Upper lobe of right lung (tissue), 1 donor: ENCODE measurements around the gene NFIC. TPM values are rescaled to one million over a fixed set of nuclear protein-coding genes. Genes with fewer than 3 reads are reported as not detected.

Experiments used
- ATAC-seq: fragments of 200-7000 bp; cut with Tn5 transposase; one replicate; pipeline ENCODE4 v1.9.1; 2020; ENCODE audit warnings: mild to moderate bottlenecking, moderate library complexity
- DNase-seq: peaks from one replicate; pipeline ENCODE4 v3.0.0-alpha.2; 2020
- H3K27ac ChIP-seq: fragments of 200-600 bp; one replicate; pipeline ENCODE4 v1.8.0; 2022
- H3K27me3 ChIP-seq: fragments of 200-600 bp; one replicate; pipeline ENCODE4 v1.8.0; 2022; ENCODE audit warnings: mild to moderate bottlenecking
- H3K36me3 ChIP-seq: fragments of 200-600 bp; one replicate; pipeline ENCODE4 v1.8.0; 2022
- H3K4me1 ChIP-seq: fragments of 200-600 bp; one replicate; pipeline ENCODE4 v1.8.0; 2022
- H3K4me3 ChIP-seq: fragments of 200-600 bp; one replicate; pipeline ENCODE4 v1.8.0; 2022; ENCODE audit warnings: mild to moderate bottlenecking
- H3K9me3 ChIP-seq: fragments of 200-600 bp; one replicate; pipeline ENCODE4 v1.8.0; 2022
- intact Hi-C: fragments of 100-400 bp; cut with DNase I; formaldehyde crosslinking; loops from one replicate; pipeline ENCODE4 v1.11.0; 2022
- total RNA-seq: library from RNA; stranded (reverse); fragmentation: NEBNext Ultra II Directional; extraction: Animal tissue kit (Norgen Biotek cat#: 25700); gene quantifications from one replicate; pipeline ENCODE4 v1.2.1, GENCODE V29; 2021
- TF ChIP-seq, protein P1 (sequence below): fragments of 200-600 bp; IDR thresholded peaks from one replicate; pipeline ENCODE4 v1.8.0; 2022; ENCODE audit warnings: antibody characterized with exemption
- donor health status: DM: no; HTN: yes; CAD: no; lungs with severe emphysema.

Gene NFIC
- total RNA-seq, 1 donor from 2014 or later, result 150 TPM

DNA sequence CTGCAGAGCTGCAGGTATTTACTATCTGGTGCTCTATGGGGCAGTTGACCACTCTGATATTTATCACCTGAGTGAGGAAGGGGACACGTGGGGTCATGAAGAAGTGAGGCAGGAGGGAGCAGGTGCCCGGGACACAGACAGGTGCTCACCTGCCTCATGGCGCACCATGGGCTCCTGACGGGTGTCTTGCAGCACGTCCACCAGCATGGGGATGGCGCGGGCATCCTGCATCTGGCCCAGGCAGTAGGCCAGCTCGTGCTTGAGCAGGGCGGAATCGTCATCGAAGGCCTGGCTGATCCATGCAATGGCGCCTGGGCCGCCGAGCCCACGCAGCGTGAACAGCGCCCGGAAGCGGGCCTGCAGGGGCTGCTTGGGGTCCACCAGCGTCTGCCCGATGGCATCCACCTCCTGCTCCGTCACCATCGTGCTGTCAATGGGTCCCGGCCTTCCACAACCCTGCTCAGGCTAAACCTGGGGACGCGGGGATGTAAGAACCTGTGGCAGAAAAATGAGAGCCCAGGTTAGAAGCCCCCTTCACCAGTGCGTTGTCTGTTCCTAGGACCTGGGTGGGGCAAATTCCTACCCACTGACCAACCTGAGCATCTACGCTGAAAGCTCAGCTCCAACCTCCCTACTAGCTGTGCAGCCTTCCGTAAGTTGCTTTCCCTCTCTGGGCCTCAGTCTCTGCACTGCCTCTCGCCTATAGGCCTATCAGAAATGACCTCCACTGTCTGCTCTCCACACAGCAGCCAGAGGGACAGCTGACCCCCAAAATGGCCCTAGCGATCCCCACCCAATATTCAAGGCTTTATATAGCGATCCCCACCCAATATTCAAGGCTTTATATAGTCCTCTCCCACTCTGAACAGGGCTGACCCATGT lies 130.2 kb downstream of the NFIC start:
- Histone ChIP-seq H3K36me3 (peaks cover 44% of the 10 kb centered on the region), H3K27me3 (no peaks in the 10 kb centered on the region), H3K4me3 (no peak overlapping the region), H3K4me1 (peaks cover 11% of the 10 kb centered on the region), H3K27ac (no peak overlapping the region), H3K9me3 (no peaks in the 10 kb centered on the region)
- ATAC-seq, result no peak
- no peak for DNase-seq
- intact Hi-C loops, result no loop called here
- TF ChIP-seq, protein P1, sequence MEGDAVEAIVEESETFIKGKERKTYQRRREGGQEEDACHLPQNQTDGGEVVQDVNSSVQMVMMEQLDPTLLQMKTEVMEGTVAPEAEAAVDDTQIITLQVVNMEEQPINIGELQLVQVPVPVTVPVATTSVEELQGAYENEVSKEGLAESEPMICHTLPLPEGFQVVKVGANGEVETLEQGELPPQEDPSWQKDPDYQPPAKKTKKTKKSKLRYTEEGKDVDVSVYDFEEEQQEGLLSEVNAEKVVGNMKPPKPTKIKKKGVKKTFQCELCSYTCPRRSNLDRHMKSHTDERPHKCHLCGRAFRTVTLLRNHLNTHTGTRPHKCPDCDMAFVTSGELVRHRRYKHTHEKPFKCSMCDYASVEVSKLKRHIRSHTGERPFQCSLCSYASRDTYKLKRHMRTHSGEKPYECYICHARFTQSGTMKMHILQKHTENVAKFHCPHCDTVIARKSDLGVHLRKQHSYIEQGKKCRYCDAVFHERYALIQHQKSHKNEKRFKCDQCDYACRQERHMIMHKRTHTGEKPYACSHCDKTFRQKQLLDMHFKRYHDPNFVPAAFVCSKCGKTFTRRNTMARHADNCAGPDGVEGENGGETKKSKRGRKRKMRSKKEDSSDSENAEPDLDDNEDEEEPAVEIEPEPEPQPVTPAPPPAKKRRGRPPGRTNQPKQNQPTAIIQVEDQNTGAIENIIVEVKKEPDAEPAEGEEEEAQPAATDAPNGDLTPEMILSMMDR, result no peak

DNA sequence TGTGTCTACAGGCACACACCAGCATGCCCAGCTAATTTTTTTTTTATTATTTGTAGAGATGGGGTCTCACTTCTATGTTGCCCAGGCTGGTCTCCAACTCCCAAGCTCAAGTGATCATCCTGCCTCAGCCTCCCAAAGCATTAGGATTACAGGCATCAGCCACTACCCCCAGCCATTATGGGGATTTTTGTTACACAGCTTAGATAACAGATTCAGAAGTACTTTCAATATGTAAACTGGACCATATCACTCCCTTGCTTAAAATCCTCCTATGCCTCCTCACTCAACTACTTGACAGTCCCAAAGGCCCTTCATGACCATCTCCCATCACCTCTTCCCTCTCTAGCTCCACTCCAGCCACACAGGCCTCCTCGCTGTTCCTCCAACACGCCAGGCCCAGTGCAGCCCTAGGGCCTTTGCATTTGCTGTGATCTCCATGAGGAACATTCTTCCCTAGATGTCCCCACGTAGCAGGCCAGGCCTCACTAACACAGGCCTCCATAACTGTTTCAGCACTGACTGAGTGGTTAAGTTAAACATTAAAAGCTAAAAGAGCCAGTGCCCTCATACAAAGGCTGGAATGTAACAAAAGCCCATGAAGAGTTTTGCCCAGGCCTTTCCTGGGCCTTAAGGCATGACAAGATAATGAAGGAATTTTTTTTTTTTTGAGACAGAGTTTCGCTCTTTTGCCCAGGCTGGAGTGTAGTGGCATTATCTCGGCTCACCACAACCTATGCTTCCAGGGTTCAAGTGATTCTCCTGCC lies 131.6 kb downstream of the NFIC start:
- intact Hi-C loops, result no loop called here
- Histone ChIP-seq H3K9me3 (no peaks in the 10 kb centered on the region), H3K36me3 (peaks cover 31% of the 10 kb centered on the region), H3K27me3 (no peaks in the 10 kb centered on the region), H3K4me3 (no peak overlapping the region), H3K4me1 (peaks cover 11% of the 10 kb centered on the region), H3K27ac (no peak overlapping the region)
- DNase-seq (no peak), ATAC-seq (no peak)
- TF ChIP-seq, protein P1, result no peak

DNA sequence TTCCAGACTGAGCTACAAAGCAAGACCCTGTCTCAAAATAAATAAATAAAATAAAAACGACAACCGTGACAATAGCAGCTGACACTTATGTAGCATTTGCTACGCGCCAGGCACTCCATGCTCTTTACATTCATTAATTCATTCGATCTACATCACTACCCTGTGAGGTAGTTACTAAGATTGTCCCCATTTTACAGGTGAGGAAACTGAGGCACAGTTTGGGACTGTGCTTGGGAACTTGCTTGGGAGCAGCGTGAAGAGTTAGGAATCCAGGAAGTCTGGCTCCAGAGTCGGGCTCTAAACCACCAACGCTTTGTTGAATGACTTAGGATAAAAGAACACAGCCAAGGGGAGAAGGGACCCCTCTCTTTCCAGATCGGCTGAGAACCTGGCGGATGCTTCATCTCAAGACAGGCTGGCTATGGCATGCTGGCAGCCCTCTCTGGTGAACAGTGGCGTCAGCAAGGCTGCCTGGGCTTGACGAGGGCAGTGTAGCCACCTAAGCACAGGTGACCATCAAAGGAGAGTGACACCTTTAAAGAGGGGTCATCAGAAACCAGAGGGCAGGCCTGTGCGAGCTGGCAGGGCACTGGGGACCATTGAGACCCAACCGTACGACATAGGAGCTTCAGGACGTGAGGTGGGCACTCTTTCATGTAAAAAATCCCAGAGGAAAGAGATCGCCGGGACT lies 133.5 kb downstream of the NFIC start:
- H3K9me3 ChIP-seq, result no peaks in the 10 kb centered on the region
- H3K36me3 ChIP-seq, result peaks cover 18% of the 10 kb centered on the region
- no peaks in the 10 kb centered on the region for H3K27me3 ChIP-seq
- peak overlapping the region; percentile 100 for H3K27ac ChIP-seq
- intact Hi-C loops, result no loop called here
- TF ChIP-seq, protein P1, result no peak
- H3K4me1 ChIP-seq, result peaks cover 11% of the 10 kb centered on the region
- ATAC-seq, result peak; percentile 4
- peak overlapping the region; percentile 95 for H3K4me3 ChIP-seq
- DNase-seq, result no peak

DNA sequence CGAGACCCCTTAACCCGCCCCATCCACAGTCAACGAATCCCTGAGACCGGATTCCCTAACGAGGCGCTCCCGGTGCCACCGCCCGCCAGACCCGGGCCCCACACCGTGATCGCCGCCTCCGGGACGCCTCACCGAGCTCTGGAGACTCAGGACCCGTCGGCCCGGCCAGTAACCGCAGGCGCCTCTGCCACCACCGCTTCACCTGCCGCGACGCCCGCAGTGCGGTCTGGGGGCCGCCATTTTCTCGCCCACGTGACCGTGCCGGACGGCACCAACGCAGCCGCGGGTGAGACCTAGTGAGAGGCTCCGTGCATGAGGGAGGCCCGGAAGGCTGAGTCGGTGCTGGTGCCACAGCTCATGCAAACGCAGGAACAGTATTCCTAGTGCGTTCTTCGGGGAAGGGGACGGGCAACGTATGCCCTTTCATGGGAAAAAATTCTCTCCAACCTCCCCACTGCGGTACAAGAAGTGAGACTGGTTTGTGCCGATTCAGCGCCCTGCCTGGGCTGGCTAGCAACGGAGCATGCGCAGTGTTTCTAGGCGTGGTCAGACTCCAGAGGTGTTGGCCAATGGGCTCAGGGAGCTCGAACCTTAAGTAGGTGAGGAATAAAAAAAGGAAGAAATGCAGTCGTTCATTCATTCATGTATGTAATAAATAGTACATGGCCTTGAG lies 134.2 kb downstream of the NFIC start, which contains the start of gene DOHH:
Gene DOHH (minus strand): TSS at position 246 of the 673 bp plus-strand sequence. CDS start 3,860 bp downstream, outside the sequence.
- Histone ChIP-seq H3K27ac (peak within 1 kb of the TSS; percentile 100), H3K4me1 (peaks cover 16% of the 10 kb centered on the region), H3K36me3 (peaks cover 11% of the 10 kb centered on the region), H3K4me3 (peak within 1 kb of the TSS; percentile 95), H3K27me3 (no peaks in the 10 kb centered on the region), H3K9me3 (no peaks in the 10 kb centered on the region)
- DNase-seq (peak; percentile 97), ATAC-seq (peak; percentile 94)
- TF ChIP-seq, protein P1, result no peak
- intact Hi-C loops, result no loop called here

DNA sequence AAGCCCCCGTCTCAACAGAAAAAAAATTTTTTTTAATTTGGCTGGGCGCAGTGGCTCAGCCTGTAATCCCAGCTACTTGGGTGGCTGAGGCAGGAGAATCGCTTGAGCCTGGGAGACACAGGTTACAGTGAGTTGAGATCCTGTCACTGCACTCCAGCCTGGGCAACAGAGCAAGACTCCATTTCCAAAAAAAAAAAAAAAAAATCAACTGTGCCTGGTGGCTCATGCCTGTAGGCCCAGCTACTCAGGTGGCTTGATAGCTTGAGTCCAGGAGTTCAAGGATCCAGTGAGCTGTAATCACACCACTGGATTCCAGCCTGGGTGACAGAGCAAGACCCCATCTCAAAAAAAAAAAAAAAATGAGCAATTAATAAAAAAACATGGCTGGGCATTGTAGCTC lies 135.4 kb downstream of the NFIC start:
- intact Hi-C loops, result no loop called here
- ATAC-seq, result no peak

More for the DNA sequence above, 135.4 kb downstream of the NFIC start:
- Histone ChIP-seq H3K9me3 (no peaks in the 10 kb centered on the region), H3K4me1 (peaks cover 16% of the 10 kb centered on the region), H3K36me3 (no peaks in the 10 kb centered on the region), H3K4me3 (no peak overlapping the region), H3K27me3 (no peaks in the 10 kb centered on the region), H3K27ac (no peak overlapping the region)
- DNase-seq, result no peak
- TF ChIP-seq, protein P1, result no peak
